Nephron progenitor cell (in vitro differentiated cells): ENCODE measurements around the gene MINDY4.

ENCODE experiments used
- DNase-seq: peaks from one replicate; pipeline ENCODE4 v3.0.0; 2021
- H3K27ac Mint-ChIP-seq: 2 replicates; pipeline ENCODE4 v1.8.0; 2021; ENCODE audit warnings: mild to moderate bottlenecking, moderate library complexity, mixed read lengths
- H3K27me3 Mint-ChIP-seq: 2 replicates; pipeline ENCODE4 v1.8.0; 2021; ENCODE audit warnings: mild to moderate bottlenecking, low read depth, mixed read lengths; ENCODE audit not compliant: poor library complexity
- H3K36me3 Mint-ChIP-seq: 2 replicates; pipeline ENCODE4 v1.8.0; 2021; ENCODE audit warnings: low read depth, mixed read lengths
- H3K4me1 Mint-ChIP-seq: 2 replicates; pipeline ENCODE4 v1.8.0; 2021; ENCODE audit warnings: mixed read lengths
- H3K4me3 Mint-ChIP-seq: 2 replicates; pipeline ENCODE4 v1.8.0; 2021; ENCODE audit warnings: mild to moderate bottlenecking, moderate library complexity, mixed read lengths
- H3K9me3 Mint-ChIP-seq: 2 replicates; pipeline ENCODE4 v1.8.0; 2021; ENCODE audit warnings: mild to moderate bottlenecking, moderate library complexity, mixed read lengths
- TF ChIP-seq, protein P1 (sequence below): fragments of 200-600 bp; sonication (generic); IDR thresholded peaks from 2 replicates; pipeline ENCODE4 v1.5.0; 2021; ENCODE audit warnings: antibody characterized with exemption

The MINDY4 gene

GRCh38 chr7:30924624-30925023 lies 153.4 kb downstream of the MINDY4 start:
- H3K4me3 Mint-ChIP-seq = no peak overlapping the region
- H3K27ac Mint-ChIP-seq = no peak overlapping the region
- H3K36me3 Mint-ChIP-seq = no peaks in the 10 kb centered on the region
- DNase-seq = no peak
- peaks cover 9% of the 10 kb centered on the region for H3K9me3 Mint-ChIP-seq
- TF ChIP-seq, protein P1, sequence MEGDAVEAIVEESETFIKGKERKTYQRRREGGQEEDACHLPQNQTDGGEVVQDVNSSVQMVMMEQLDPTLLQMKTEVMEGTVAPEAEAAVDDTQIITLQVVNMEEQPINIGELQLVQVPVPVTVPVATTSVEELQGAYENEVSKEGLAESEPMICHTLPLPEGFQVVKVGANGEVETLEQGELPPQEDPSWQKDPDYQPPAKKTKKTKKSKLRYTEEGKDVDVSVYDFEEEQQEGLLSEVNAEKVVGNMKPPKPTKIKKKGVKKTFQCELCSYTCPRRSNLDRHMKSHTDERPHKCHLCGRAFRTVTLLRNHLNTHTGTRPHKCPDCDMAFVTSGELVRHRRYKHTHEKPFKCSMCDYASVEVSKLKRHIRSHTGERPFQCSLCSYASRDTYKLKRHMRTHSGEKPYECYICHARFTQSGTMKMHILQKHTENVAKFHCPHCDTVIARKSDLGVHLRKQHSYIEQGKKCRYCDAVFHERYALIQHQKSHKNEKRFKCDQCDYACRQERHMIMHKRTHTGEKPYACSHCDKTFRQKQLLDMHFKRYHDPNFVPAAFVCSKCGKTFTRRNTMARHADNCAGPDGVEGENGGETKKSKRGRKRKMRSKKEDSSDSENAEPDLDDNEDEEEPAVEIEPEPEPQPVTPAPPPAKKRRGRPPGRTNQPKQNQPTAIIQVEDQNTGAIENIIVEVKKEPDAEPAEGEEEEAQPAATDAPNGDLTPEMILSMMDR = no peak
- H3K4me1 Mint-ChIP-seq = peaks cover 15% of the 10 kb centered on the region
- H3K27me3 Mint-ChIP-seq = no peaks in the 10 kb centered on the region

- Mint-ChIP-seq H3K27me3 (no peaks in the 10 kb centered on the region), H3K36me3 (no peaks in the 10 kb centered on the region), H3K9me3 (peaks cover 9% of the 10 kb centered on the region), H3K4me1 (peaks cover 10% of the 10 kb centered on the region), H3K27ac (no peak overlapping the region), H3K4me3 (no peak overlapping the region)
- TF ChIP-seq, protein P1 = no peak
- DNase-seq = no peak
Measured at GRCh38 chr7:30925117-30925516, 153.9 kb downstream of the MINDY4 start.

DNA sequence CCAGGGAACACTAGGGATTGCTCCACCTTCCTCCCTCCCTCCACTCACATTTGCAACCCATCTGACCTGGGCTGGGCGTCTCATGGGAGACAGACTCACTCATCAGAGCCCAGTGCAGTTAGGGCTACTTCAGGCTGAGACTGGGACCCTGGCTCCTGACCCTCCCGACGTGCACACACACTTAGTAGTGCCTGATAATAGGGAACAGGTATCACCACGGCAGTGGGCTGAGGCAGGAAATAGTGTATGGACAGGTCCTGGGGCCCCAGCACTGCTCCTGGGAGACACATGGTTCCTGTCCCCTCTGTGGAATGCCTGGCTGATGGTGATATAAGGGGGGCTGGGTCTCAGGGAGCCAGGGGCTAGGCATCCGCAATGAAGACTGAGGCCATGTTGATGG lies 154.7 kb downstream of the MINDY4 start:
- Mint-ChIP-seq H3K9me3 (peaks cover 9% of the 10 kb centered on the region), H3K27me3 (no peaks in the 10 kb centered on the region), H3K36me3 (no peaks in the 10 kb centered on the region), H3K4me3 (no peak overlapping the region), H3K27ac (no peak overlapping the region), H3K4me1 (peaks cover 8% of the 10 kb centered on the region)
- TF ChIP-seq, protein P1 = no peak
- no peak for DNase-seq

DNA sequence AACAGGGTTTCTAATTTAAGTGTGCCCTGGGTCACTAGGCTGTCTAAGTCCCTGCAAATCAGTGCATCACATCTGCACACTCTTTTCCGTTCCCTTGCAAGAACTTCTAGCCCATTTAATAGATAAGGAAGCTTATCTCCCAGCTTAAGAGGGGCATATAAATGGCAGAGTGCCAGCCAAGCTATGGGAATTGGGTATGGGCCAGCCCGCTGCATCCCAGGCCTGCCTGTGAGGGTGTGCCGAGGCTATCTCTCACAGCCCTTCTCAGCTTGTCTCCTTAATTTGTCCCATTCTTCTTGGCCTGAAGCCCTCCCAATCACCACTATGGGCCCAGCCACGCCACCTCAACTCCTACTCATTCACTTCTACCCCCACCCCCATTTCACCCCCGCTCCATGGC lies 155.1 kb downstream of the MINDY4 start:
- Mint-ChIP-seq H3K27me3 (no peaks in the 10 kb centered on the region), H3K4me1 (peaks cover 8% of the 10 kb centered on the region), H3K27ac (no peak overlapping the region), H3K36me3 (no peaks in the 10 kb centered on the region), H3K4me3 (no peak overlapping the region), H3K9me3 (peaks cover 9% of the 10 kb centered on the region)
- TF ChIP-seq, protein P1 = no peak
- no peak for DNase-seq

- Mint-ChIP-seq H3K4me3 (no peak overlapping the region), H3K9me3 (peaks cover 9% of the 10 kb centered on the region), H3K27me3 (peaks cover 3% of the 10 kb centered on the region), H3K27ac (no peak overlapping the region), H3K36me3 (no peaks in the 10 kb centered on the region), H3K4me1 (peaks cover 8% of the 10 kb centered on the region)
- no peak for DNase-seq
- TF ChIP-seq, protein P1 = no peak
Measured at GRCh38 chr7:30927040-30927439, 155.8 kb downstream of the MINDY4 start.

GRCh38 chr7:30927559-30927958 lies 156.3 kb downstream of the MINDY4 start:
- no peaks in the 10 kb centered on the region for H3K36me3 Mint-ChIP-seq
- H3K4me3 Mint-ChIP-seq = no peak overlapping the region
- no peak overlapping the region for H3K27ac Mint-ChIP-seq
- DNase-seq = no peak
- H3K27me3 Mint-ChIP-seq = peaks cover 3% of the 10 kb centered on the region
- peaks cover 13% of the 10 kb centered on the region for H3K4me1 Mint-ChIP-seq
- TF ChIP-seq, protein P1 = no peak
- peaks cover 9% of the 10 kb centered on the region for H3K9me3 Mint-ChIP-seq
